K562 (cell line): ENCODE results near the gene NLRP6. TPM values are rescaled to one million over a fixed set of nuclear protein-coding genes. Genes with fewer than 3 reads are reported as not detected.

Experiments used
- BCOR ChIP-seq: fragments of 450-650 bp; IDR thresholded peaks from 2 replicates; pipeline ENCODE4 v1.6.1; 2016
- ELF1 ChIP-seq: fragments of 200-800 bp; sonication (Bioruptor generic); IDR thresholded peaks from 2 replicates; pipeline ENCODE4 v1.6.1; 2016; ENCODE audit warnings: missing genetic modification characterization, missing compliant biosample characterization
- FOXP1 ChIP-seq: sonication (generic); formaldehyde crosslinking; IDR thresholded peaks from 2 replicates; pipeline ENCODE4 v1.8.0; 2022; ENCODE audit warnings: mild to moderate bottlenecking, missing genetic modification reagents
- HDAC1 ChIP-seq, 2 experiments: fragments of 450-650 bp; IDR thresholded peaks; 2 replicates each; pipeline ENCODE4 v1.6.1; 2016 to 2017; ENCODE audit warnings: inconsistent platforms in 1 of 2, mild to moderate bottlenecking in 1 of 2, moderate library complexity in 1 of 2
- HNRNPUL1 ChIP-seq: fragments of 200-400 bp; formaldehyde crosslinking; IDR thresholded peaks from 2 replicates; pipeline ENCODE4 v1.6.1; 2017; ENCODE audit warnings: low read length
- L3MBTL2 ChIP-seq: fragments of 450-650 bp; IDR thresholded peaks from 2 replicates; pipeline ENCODE4 v1.6.1; 2016; ENCODE audit warnings: mild to moderate bottlenecking, moderate library complexity
- MCM3 ChIP-seq: fragments of 450-650 bp; IDR thresholded peaks from 2 replicates; pipeline ENCODE4 v1.6.1; 2016
- MED1 ChIP-seq: sonication (generic); formaldehyde crosslinking; IDR thresholded peaks from 2 replicates; pipeline ENCODE4 v1.8.1; 2023; ENCODE audit warnings: missing genetic modification reagents, borderline replicate concordance
- MEIS2 ChIP-seq: fragments of 450-650 bp; IDR thresholded peaks from 2 replicates; pipeline ENCODE4 v1.6.1; 2014; ENCODE audit warnings: mild to moderate bottlenecking; ENCODE audit not compliant: partially characterized antibody
- NFIC ChIP-seq: fragments of 450-650 bp; IDR thresholded peaks from 2 replicates; pipeline ENCODE4 v1.6.1; 2017; ENCODE audit warnings: mild to moderate bottlenecking, inconsistent platforms
- PML ChIP-seq: IDR thresholded peaks from 2 replicates; pipeline ENCODE4 v1.6.1; 2012; ENCODE audit warnings: low read length, inconsistent platforms
- POU5F1 ChIP-seq: fragments of 150-350 bp; IDR thresholded peaks from 2 replicates; pipeline ENCODE4 v1.6.1; 2014; ENCODE audit warnings: borderline replicate concordance, low read length, low read depth, mild to moderate bottlenecking; ENCODE audit not compliant: partially characterized antibody
- PTTG1 ChIP-seq: fragments of 450-650 bp; IDR thresholded peaks from 2 replicates; pipeline ENCODE4 v1.6.1; 2016; ENCODE audit warnings: low read depth, mild to moderate bottlenecking, missing genetic modification characterization, missing compliant biosample characterization
- RBM22 ChIP-seq: fragments of 200-400 bp; formaldehyde crosslinking; IDR thresholded peaks from 2 replicates; pipeline ENCODE4 v1.6.1; 2018; ENCODE audit warnings: low read length, low read depth; ENCODE audit not compliant: poor library complexity, severe bottlenecking
- SREBF1 ChIP-seq: fragments of 150-350 bp; IDR thresholded peaks from 2 replicates; pipeline ENCODE4 v1.6.1; 2014; ENCODE audit warnings: antibody characterized with exemption, low read depth, low read length, borderline replicate concordance
- XRCC5 ChIP-seq: fragments of 200-400 bp; formaldehyde crosslinking; IDR thresholded peaks from 2 replicates; pipeline ENCODE4 v1.6.1; 2017; ENCODE audit warnings: low read depth, mild to moderate bottlenecking, low read length
- ZFP1 ChIP-seq: fragments of 450-650 bp; formaldehyde crosslinking; IDR thresholded peaks from 2 replicates; pipeline ENCODE4 v1.4.0; 2020; ENCODE audit warnings: mild to moderate bottlenecking, mixed read lengths
- ZNF12 ChIP-seq: sonication (generic); formaldehyde crosslinking; IDR thresholded peaks from 2 replicates; pipeline ENCODE4 v1.4.0; 2020; ENCODE audit warnings: mild to moderate bottlenecking, missing genetic modification reagents
- ZNF24 ChIP-seq: fragments of 450-650 bp; IDR thresholded peaks from 2 replicates; pipeline ENCODE4 v1.6.1; 2016
- ZNF311 ChIP-seq: fragments of 250-450 bp; sonication (Bioruptor Pico); IDR thresholded peaks from 2 replicates; pipeline ENCODE4 v1.4.0; 2020; ENCODE audit warnings: mild to moderate bottlenecking, moderate library complexity
- ZNF644 ChIP-seq: fragments of 200-800 bp; sonication (Bioruptor generic); IDR thresholded peaks from 2 replicates; pipeline ENCODE4 v1.6.1; 2016; ENCODE audit warnings: low read depth, missing genetic modification characterization, missing compliant biosample characterization
- polyA plus RNA-seq, 8 experiments: library from polyadenylated mRNA; depleted of rRNA in 4 of 8; stranded (reverse) in 5 of 8; unstranded in 3 of 8; fragments of >200 nt; fragmentation: Nextera tagmentation in 2 of 8; fragmentation: Illumina TruSeq in 1 of 8; extraction: Ambion mirVana in 2 of 8; extraction: Trizol in 1 of 8; gene quantifications; 2 replicates each; pipeline versions ENCODE4 v1.2.1 to v1.2.3, GENCODE V29; 2011 to 2014; ENCODE audit warnings: inconsistent platforms in 1 of 8, missing spikeins in 1 of 8
- total RNA-seq, 7 experiments: library from RNA; depleted of rRNA in 6 of 7; stranded (reverse); fragments of >200 nt in 6 of 7; fragmentation: Illumina TruSeq in 2 of 7; extraction: Trizol in 2 of 7; gene quantifications; 2 replicates each; pipeline versions ENCODE4 v1.2.1 to v1.2.3, GENCODE V29; 2011 to 2021; ENCODE audit warnings: low replicate concordance in 1 of 7
- TF ChIP-seq, protein P1 (sequence below): fragments of 250-450 bp; sonication (Bioruptor Pico); IDR thresholded peaks from 2 replicates; pipeline ENCODE4 v1.4.0; 2020; ENCODE audit warnings: mild to moderate bottlenecking, moderate library complexity
- TF ChIP-seq, protein P2 (sequence below): fragments of 250-450 bp; sonication (Bioruptor Pico); IDR thresholded peaks from 2 replicates; pipeline ENCODE4 v1.4.0; 2020; ENCODE audit warnings: mild to moderate bottlenecking, moderate library complexity

The NLRP6 gene
- total and polyA plus RNA-seq, 9 of the 15 experiments (the other 6 are each of a cell fraction or from before 2014, with no cell fraction given), result 0.03 to 0.18 (median 0.15) TPM; not detected in 5

DNA sequence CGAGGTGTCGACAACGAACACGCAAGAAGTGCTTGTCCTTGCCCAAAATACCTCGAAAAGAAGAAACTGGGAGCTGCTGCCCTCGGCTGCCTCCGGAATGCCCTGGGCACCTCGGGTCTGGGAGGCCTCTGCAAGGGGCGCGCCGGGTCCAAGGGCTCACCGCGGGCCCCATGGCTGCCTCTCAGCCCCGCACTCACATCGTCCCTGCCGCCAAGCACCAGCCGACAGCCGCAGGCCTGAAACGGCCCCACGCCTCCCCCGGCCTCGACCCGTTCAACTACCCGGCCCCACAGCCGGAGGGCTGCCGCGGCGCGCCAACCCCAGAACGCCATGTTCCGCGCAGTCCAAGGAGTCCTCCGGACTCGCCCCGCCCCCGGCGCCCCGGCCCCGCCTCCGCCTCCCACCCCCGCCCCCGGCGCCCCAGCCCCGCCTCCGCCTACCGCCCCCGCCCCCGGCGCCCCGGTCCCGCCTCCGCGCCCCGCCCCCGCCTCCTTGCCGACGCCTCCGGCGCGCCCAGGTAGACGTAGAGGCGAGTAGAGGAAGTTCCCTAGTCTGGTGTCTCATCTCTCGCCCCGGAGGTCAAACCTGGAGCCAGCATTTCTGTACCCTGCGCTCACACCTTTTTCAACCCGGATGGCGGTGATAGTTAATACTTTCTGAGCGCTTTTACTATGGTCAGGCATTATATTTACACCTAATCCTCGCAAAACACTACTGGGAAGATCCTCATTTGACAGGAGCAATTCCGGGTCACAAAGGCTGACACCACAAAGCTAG is 42.0 kb upstream of the NLRP6 start, which contains the start of gene SIRT3 (continued):
- TF ChIP-seq, protein P1, sequence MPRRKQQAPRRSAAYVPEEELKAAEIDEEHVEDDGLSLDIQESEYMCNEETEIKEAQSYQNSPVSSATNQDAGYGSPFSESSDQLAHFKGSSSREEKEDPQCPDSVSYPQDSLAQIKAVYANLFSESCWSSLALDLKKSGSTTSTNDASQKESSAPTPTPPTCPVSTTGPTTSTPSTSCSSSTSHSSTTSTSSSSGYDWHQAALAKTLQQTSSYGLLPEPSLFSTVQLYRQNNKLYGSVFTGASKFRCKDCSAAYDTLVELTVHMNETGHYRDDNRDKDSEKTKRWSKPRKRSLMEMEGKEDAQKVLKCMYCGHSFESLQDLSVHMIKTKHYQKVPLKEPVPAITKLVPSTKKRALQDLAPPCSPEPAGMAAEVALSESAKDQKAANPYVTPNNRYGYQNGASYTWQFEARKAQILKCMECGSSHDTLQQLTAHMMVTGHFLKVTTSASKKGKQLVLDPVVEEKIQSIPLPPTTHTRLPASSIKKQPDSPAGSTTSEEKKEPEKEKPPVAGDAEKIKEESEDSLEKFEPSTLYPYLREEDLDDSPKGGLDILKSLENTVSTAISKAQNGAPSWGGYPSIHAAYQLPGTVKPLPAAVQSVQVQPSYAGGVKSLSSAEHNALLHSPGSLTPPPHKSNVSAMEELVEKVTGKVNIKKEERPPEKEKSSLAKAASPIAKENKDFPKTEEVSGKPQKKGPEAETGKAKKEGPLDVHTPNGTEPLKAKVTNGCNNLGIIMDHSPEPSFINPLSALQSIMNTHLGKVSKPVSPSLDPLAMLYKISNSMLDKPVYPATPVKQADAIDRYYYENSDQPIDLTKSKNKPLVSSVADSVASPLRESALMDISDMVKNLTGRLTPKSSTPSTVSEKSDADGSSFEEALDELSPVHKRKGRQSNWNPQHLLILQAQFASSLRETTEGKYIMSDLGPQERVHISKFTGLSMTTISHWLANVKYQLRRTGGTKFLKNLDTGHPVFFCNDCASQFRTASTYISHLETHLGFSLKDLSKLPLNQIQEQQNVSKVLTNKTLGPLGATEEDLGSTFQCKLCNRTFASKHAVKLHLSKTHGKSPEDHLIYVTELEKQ, result no peak
- TF ChIP-seq, protein P2, sequence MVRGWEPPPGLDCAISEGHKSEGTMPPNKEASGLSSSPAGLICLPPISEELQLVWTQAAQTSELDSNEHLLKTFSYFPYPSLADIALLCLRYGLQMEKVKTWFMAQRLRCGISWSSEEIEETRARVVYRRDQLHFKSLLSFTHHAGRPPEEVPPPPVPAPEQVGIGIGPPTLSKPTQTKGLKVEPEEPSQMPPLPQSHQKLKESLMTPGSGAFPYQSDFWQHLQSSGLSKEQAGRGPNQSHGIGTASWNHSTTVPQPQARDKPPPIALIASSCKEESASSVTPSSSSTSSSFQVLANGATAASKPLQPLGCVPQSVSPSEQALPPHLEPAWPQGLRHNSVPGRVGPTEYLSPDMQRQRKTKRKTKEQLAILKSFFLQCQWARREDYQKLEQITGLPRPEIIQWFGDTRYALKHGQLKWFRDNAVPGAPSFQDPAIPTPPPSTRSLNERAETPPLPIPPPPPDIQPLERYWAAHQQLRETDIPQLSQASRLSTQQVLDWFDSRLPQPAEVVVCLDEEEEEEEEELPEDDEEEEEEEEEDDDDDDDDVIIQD (CRISPR knock-in tag), result no peak
- peak; percentile 19; the same call in 1 of the 2 replicates for TF ChIP-seq FOXP1
- peak; percentile 33; the same call in 1 of the 2 replicates for TF ChIP-seq ZFP1
- no peak for TF ChIP-seq XRCC5
- no peak for TF ChIP-seq MEIS2
- no peak for TF ChIP-seq ZNF24
- peak; percentile 61; the same call in 1 of the 2 replicates for TF ChIP-seq HNRNPUL1
- no peak for TF ChIP-seq PML
- no peak for TF ChIP-seq POU5F1
- no peak for TF ChIP-seq MED1 (CRISPR knock-in tag)
- TF ChIP-seq HDAC1 (IDR thresholded peaks at IDR 0.05), result peak in 1 of 2 experiments; percentile 80; a peak in 2 of 4 replicates
- TF ChIP-seq L3MBTL2, result peak; percentile 10
- TF ChIP-seq SREBF1, result no peak
- TF ChIP-seq NFIC, result no peak
- no peak for TF ChIP-seq ZNF644 (tag)
- TF ChIP-seq BCOR, result no peak
- no peak for TF ChIP-seq PTTG1 (tag)
- TF ChIP-seq ZNF311 (CRISPR knock-in tag), result no peak
- no peak for TF ChIP-seq ZNF12 (CRISPR knock-in tag)
- TF ChIP-seq ELF1 (tag), result no peak
- no peak for TF ChIP-seq RBM22
- TF ChIP-seq MCM3, result no peak
